ENCODE measurements around the gene DAW1.
"Not testable (repeated sequence)": the region's sequence is repeated elsewhere in the genome, so short reads cannot be mapped to it uniquely, and the experiment has no call there.

Gene DAW1

DNA sequence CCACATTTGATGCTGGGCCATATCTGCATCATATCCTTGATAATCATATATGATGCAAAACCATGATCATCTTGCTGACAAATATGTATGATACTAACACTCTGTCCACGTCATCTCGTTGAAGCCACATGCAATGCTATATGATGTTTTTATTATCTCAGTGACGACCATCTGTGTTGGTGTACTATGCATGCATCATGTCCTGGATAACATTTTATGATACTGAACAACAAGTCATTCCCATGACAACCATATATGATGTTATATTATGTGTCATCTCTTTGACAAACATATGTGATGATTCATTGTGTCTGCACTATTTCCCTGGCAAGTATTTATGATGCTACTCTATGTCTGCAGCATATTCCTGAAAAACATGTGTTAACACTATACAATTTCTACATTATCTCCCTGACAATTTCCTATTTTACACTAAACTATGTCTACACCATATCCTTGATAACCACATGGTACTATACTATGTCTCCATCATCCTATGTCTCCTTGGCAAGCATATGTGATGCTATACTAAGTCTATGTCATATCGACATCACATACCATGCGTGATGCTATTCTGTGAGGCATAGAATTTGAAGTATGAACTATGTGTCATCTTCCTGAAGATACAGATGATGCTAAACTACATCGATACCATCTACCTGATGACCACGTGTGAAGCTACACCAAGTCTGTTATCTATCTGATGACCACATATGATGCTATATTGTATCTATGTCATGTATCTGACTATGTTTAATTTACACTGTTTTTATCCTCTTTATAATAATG is 37.0 kb downstream of the DAW1 start:
- in situ Hi-C loops (cut with MboI; ENCODE audit: low sequenced_read_pairs): no loop called here

- in situ Hi-C loops (cut with MboI; ENCODE audit: low sequenced_read_pairs): no loop called here
Observed at GRCh38 chr2:227914362-227914761, 42.9 kb downstream of the DAW1 start.

- in situ Hi-C loops (cut with MboI; ENCODE audit: low sequenced_read_pairs): no loop called here
Observed at GRCh38 chr2:227921648-227922047, 50.2 kb downstream of the DAW1 start.

GRCh38 chr2:227932001-227932400 is 60.6 kb downstream of the DAW1 start:
- in situ Hi-C loops (cut with MboI; ENCODE audit: low sequenced_read_pairs): no loop called here

DNA sequence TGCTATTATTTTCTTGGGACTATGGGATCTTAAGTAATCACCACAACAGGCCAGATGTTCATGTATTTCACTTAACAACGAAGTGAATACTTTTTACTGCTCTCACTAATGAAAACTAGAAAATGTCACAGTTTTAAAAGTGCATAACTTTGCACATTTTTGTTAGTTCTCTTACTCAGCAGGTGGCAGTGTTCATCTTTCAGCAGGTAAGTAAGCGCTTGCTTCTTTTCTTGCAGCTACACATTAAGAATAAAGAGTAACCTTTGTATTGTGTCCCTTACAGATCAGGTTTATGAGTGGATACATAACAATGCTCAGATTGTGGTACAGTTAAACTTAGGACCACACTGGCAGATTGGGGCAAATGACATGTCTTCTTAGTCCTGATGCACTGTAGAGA is 61.0 kb downstream of the DAW1 start:
- in situ Hi-C loops (cut with MboI; ENCODE audit: low sequenced_read_pairs): no loop called here

GRCh38 chr2:227933884-227934283 is 62.5 kb downstream of the DAW1 start:
- in situ Hi-C loops (cut with MboI; ENCODE audit: low sequenced_read_pairs): no loop called here

- in situ Hi-C loops (cut with MboI; ENCODE audit: low sequenced_read_pairs): not testable (repeated sequence)
Observed at GRCh38 chr2:227936249-227936648, 64.8 kb downstream of the DAW1 start.

DNA sequence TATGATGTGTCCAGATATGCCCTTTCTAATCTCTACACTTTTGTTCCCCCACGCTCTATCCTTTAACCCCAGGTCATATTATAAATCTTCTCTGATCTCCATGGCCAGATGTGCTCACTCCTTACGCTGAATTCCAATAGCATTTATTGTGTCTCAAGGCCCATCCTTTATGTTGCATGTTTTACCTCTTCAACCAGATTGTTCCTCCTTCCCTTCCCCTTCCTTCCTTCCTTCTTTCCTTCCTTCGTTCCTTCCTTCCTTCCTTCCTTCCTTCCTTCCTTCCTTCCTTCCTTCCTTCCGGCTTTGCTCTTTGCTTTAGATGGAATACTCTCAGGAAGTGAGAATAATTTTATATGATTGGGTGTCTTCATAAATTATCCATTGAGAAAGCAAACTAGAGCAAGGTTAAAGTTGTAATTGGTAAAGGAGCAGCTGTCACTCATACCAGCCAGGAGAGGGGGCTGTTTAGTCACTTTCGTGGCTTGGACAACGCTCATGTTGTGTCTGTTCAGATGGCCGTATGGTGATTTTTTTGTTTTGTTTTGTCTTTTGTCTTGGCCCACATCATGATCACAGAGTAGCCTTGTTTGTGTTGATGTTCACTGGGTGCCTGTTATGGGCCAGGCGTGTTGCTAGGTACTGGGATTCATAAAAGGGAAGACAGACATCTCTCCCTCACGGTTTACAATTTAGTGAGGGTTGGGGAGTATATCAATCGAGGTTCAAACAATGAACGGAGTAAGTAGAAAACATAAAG is 68.0 kb downstream of the DAW1 start:
- in situ Hi-C loops (cut with MboI; ENCODE audit: low sequenced_read_pairs): no loop called here

DNA sequence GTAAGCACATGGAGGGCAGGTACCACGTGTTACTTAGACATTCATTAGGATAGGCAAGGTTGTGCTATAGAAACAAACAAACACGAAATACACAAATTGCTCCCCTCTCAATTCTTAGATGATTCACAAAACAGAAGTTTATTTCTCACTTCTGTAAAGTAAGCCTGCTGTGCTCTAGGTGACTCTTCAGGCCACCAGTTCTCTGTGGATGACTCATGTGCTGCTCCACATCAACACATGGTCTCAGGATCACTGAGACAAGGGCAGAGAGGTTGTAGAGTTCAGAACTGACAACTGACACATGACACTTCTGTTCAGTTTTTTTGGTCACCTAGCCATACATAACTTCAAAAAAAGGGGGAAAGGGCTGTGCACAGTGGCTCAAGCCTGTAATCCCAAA is 70.6 kb downstream of the DAW1 start:
- in situ Hi-C loops (cut with MboI; ENCODE audit: low sequenced_read_pairs): no loop called here

- in situ Hi-C loops (cut with MboI; ENCODE audit: low sequenced_read_pairs): no loop called here
Observed at GRCh38 chr2:227942965-227943364, 71.5 kb downstream of the DAW1 start.

DNA sequence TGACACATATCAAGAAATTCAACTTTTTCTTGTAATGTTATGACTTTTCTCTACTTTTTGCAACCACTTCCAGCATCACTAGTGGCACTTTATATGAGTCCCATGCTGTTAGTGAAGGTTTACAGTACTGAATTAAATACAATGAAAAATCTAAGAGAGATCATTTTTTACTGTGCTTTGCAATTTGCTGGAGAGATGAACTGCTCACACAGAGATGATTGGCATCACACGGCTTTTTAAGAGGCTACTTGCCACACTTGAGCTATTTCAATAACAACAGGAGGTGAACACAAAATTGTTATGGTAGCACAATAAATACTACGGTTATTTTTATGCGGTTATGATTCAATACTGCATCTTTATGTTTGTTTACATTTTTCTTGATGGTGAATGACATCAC is 88.9 kb downstream of the DAW1 start:
- in situ Hi-C loops (cut with MboI; ENCODE audit: low sequenced_read_pairs): no loop called here

- in situ Hi-C loops (cut with MboI; ENCODE audit: low sequenced_read_pairs): no loop called here
Observed at GRCh38 chr2:227971619-227972230, 100.3 kb downstream of the DAW1 start.

- in situ Hi-C loops (cut with MboI; ENCODE audit: low sequenced_read_pairs): no loop called here
Observed at GRCh38 chr2:227973241-227973640, 101.8 kb downstream of the DAW1 start.
